Measurements from ENCODE around the gene ZMYND8. TPM values are rescaled to one million over a fixed set of nuclear protein-coding genes. Genes with fewer than 3 reads are reported as not detected.

The ZMYND8 gene
- total RNA-seq, 1 donor from 2014 or later = 18.6 TPM

DNA sequence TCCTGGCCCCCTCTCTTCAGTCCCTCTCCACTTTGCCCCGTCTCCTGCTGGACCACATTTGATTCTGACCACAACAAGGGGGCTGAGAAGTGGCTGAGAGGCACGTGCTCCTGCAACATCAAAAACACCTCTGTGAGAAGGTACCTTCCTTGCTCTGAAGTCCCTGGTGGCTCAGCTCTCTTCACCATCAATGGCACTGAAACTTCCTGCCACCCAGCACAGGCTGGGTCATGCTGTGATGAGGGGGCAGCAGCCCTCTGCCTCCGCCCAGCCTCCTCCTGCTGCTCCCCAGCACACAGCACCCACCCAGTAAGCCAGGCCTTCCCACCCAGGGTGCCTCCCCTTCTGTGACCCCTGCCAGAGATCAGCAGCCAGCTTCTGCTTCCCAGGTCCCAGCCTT lies 10.3 kb downstream of the ZMYND8 start:
- H3K4me3 ChIP-seq (ENCODE audit: low read depth, low read length) = no peak overlapping the region
- TF ChIP-seq, protein P1, sequence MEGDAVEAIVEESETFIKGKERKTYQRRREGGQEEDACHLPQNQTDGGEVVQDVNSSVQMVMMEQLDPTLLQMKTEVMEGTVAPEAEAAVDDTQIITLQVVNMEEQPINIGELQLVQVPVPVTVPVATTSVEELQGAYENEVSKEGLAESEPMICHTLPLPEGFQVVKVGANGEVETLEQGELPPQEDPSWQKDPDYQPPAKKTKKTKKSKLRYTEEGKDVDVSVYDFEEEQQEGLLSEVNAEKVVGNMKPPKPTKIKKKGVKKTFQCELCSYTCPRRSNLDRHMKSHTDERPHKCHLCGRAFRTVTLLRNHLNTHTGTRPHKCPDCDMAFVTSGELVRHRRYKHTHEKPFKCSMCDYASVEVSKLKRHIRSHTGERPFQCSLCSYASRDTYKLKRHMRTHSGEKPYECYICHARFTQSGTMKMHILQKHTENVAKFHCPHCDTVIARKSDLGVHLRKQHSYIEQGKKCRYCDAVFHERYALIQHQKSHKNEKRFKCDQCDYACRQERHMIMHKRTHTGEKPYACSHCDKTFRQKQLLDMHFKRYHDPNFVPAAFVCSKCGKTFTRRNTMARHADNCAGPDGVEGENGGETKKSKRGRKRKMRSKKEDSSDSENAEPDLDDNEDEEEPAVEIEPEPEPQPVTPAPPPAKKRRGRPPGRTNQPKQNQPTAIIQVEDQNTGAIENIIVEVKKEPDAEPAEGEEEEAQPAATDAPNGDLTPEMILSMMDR (conservative IDR thresholded peaks at IDR 0.05; ENCODE audit: low read depth, low read length) = no peak
- DNase-seq (ENCODE audit: low read depth) = no peak

DNA sequence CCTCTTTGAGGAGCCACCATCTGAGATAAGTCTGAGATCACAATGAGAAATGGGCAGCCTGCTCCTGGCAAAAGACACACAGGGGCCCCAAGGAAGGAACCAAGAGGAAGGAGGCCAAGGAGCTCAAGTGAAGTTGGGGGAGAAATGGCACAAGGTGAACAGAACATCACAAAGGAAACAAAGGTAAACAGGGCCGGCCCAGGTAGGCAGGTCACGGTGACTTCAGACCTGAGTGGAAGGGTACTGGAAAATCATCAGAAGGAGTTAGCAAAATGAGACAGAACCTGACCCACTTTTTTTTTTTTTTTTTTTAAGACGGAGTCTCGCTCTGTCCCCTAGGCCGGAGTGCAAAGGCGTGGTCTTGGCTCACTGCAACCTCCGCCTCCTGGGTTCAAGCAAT lies 11.3 kb downstream of the ZMYND8 start:
- H3K4me3 ChIP-seq (ENCODE audit: low read depth, low read length) = no peak overlapping the region
- DNase-seq (ENCODE audit: low read depth) = no peak
- TF ChIP-seq, protein P1 (conservative IDR thresholded peaks at IDR 0.05; ENCODE audit: low read depth, low read length) = no peak

DNA sequence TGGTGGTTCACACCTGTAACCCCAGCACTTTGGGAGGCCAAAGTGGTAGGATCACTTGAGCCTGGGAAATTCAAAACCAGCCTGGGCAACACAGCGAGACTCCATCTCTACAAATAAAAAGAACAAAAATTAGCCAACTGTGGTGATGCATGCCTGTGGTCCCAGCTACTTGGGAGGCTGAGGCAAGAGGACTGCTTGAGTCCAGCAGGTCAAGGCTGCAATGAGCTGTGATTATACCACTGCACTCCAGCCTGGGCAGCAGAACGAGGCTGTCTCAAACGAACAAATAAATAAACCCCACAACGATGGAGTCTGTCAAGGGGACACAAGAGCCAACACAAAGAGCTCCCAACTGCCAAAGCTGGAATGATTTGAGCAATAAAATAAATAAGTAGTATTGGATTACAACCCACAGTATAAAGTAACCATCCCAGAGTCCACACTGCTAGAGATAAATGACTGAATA lies 13.5 kb downstream of the ZMYND8 start:
- no peak for DNase-seq (ENCODE audit: low read depth)
- TF ChIP-seq, protein P1 (conservative IDR thresholded peaks at IDR 0.05; ENCODE audit: low read depth, low read length) = no peak
- no peak overlapping the region for H3K4me3 ChIP-seq (ENCODE audit: low read depth, low read length)

DNA sequence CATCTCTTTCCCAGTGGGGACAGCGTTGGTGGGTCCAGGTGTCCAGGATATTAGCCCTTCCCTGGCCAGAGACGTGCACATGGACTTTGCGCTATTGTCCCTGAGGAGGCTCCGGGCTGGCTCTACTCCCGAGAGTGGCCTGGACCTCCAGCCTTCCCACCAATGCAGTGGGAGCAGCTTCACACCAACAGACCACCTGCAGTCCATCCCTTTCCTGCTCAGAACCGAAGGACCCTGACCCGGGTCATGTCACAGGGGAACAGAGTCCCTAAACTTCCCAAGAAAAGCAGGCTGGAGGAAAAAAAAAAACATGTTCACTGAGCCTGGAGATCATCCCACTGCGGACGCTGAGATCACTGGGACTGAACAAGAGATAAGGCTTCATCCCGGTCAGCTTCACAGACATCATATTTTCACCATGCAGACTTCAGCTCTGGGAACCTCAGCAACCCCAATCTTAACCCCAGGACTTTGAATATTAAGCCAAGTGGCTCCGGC lies 18.3 kb downstream of the ZMYND8 start:
- no peak overlapping the region for H3K4me3 ChIP-seq (ENCODE audit: low read depth, low read length)
- no peak for DNase-seq (ENCODE audit: low read depth)
- TF ChIP-seq, protein P1 (conservative IDR thresholded peaks at IDR 0.05; ENCODE audit: low read depth, low read length) = no peak

DNA sequence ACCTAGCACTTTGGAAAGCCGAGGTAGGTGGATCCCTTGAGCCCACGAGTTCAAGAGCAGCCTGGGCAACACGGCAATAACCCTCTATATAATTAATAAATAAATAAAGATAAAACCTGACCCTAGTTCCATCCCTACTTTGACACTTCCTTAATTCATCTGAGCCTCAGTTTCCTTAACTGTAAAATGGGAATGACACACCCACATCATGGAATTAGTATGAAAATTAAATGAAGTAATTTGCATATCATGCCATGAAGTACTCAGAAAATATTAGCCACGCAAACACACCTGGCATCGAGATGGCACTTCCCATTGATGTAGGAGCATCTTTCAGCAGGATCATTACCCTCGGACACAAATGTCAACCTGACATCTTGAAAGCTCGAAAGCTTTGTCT lies 19.1 kb downstream of the ZMYND8 start:
- no peak overlapping the region for H3K4me3 ChIP-seq (ENCODE audit: low read depth, low read length)
- TF ChIP-seq, protein P1 (conservative IDR thresholded peaks at IDR 0.05; ENCODE audit: low read depth, low read length) = no peak
- no peak for DNase-seq (ENCODE audit: low read depth)

DNA sequence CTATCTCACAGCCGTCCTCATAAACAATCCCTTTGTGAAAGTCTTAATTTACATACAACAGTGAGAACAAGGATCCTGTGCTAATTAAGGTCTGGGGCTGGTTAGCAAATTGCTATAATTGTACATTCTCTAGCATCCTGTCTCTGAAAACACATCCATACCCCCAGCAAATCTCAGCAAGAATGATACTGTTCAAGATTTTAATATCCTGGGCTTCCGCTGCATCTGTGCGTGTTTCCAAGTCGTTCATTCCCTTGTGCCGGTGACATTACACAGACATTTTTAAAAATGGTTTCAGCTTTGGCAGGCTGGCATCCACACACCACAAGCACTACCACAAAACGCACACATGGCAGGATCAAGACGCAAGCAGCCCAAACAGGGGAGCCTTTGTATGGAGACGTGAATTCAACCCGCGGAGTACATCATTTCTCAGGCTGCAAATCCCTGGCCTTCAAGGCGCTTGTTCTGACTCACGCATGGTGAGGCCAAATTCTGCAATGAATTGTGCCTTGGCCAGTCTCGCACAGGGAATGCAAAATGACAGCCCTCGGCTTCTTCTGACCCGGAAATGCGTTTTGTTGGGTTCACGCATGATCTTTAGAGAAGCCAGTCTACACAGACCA lies 20.3 kb downstream of the ZMYND8 start:
- TF ChIP-seq, protein P1 (conservative IDR thresholded peaks at IDR 0.05; ENCODE audit: low read depth, low read length) = no peak
- H3K4me3 ChIP-seq (ENCODE audit: low read depth, low read length) = no peak overlapping the region
- no peak for DNase-seq (ENCODE audit: low read depth)

Measured in epithelial cell of proximal tubule (primary cell).